Nephron progenitor cell (in vitro differentiated cells): ENCODE measurements around the gene PPP1R7.

Experiments used
- DNase-seq: peaks from one replicate; pipeline ENCODE4 v3.0.0; 2021
- H3K27ac Mint-ChIP-seq: 2 replicates; pipeline ENCODE4 v1.8.0; 2021; ENCODE audit warnings: mild to moderate bottlenecking, moderate library complexity, mixed read lengths
- H3K27me3 Mint-ChIP-seq: 2 replicates; pipeline ENCODE4 v1.8.0; 2021; ENCODE audit warnings: mild to moderate bottlenecking, low read depth, mixed read lengths; ENCODE audit not compliant: poor library complexity
- H3K36me3 Mint-ChIP-seq: 2 replicates; pipeline ENCODE4 v1.8.0; 2021; ENCODE audit warnings: low read depth, mixed read lengths
- H3K4me1 Mint-ChIP-seq: 2 replicates; pipeline ENCODE4 v1.8.0; 2021; ENCODE audit warnings: mixed read lengths
- H3K4me3 Mint-ChIP-seq: 2 replicates; pipeline ENCODE4 v1.8.0; 2021; ENCODE audit warnings: mild to moderate bottlenecking, moderate library complexity, mixed read lengths
- H3K9me3 Mint-ChIP-seq: 2 replicates; pipeline ENCODE4 v1.8.0; 2021; ENCODE audit warnings: mild to moderate bottlenecking, moderate library complexity, mixed read lengths
- TF ChIP-seq, protein P1 (sequence below): fragments of 200-600 bp; sonication (generic); IDR thresholded peaks from 2 replicates; pipeline ENCODE4 v1.5.0; 2021; ENCODE audit warnings: antibody characterized with exemption

Gene PPP1R7

GRCh38 chr2:241146286-241146685 lies 4.0 kb upstream of the PPP1R7 start:
- Mint-ChIP-seq H3K27ac (no peak overlapping the region), H3K4me1 (peaks cover 25% of the 10 kb centered on the region), H3K9me3 (no peaks in the 10 kb centered on the region), H3K4me3 (no peak overlapping the region), H3K27me3 (peaks cover 12% of the 10 kb centered on the region), H3K36me3 (no peaks in the 10 kb centered on the region)
- TF ChIP-seq, protein P1, sequence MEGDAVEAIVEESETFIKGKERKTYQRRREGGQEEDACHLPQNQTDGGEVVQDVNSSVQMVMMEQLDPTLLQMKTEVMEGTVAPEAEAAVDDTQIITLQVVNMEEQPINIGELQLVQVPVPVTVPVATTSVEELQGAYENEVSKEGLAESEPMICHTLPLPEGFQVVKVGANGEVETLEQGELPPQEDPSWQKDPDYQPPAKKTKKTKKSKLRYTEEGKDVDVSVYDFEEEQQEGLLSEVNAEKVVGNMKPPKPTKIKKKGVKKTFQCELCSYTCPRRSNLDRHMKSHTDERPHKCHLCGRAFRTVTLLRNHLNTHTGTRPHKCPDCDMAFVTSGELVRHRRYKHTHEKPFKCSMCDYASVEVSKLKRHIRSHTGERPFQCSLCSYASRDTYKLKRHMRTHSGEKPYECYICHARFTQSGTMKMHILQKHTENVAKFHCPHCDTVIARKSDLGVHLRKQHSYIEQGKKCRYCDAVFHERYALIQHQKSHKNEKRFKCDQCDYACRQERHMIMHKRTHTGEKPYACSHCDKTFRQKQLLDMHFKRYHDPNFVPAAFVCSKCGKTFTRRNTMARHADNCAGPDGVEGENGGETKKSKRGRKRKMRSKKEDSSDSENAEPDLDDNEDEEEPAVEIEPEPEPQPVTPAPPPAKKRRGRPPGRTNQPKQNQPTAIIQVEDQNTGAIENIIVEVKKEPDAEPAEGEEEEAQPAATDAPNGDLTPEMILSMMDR, result no peak
- DNase-seq, result no peak

DNA sequence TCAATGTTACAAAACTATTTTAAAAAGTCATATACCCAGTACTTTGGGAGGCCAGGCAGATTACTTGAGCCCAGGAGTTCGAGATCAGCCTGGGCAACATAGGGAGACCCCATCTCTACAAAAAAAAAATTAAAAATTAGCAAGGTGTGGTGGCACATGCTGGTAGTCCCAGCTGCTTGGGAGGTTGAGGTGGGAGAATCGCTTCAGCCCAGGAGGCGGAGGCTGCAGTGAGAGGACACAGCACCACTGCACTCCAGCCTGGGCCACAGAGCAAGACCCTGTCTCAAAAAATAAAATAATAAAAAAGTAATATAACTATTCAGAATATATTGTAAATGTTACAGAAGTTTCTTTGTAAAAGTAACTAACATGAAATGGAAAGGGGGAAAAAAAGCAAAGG lies 2.9 kb upstream of the PPP1R7 start:
- DNase-seq, result no peak
- Mint-ChIP-seq H3K27ac (no peak overlapping the region), H3K27me3 (peaks cover 12% of the 10 kb centered on the region), H3K9me3 (no peaks in the 10 kb centered on the region), H3K4me1 (peaks cover 34% of the 10 kb centered on the region), H3K36me3 (no peaks in the 10 kb centered on the region), H3K4me3 (peak overlapping the region; percentile 93)
- TF ChIP-seq, protein P1, result no peak

- Mint-ChIP-seq H3K27me3 (peaks cover 12% of the 10 kb centered on the region), H3K27ac (no peak overlapping the region)
These were observed 2.0 kb upstream of the PPP1R7 start for GRCh38 chr2:241148239-241148638.

GRCh38 chr2:241148891-241149674 lies 1.2 kb upstream of the PPP1R7 start, which contains the start of gene PASK:
PASK (minus strand) TSS chr2:241149472; CDS start chr2:241143032, 6,440 bp downstream.
- no peaks in the 10 kb centered on the region for H3K9me3 Mint-ChIP-seq
- peaks cover 12% of the 10 kb centered on the region for H3K27me3 Mint-ChIP-seq
- peaks cover 5% of the 10 kb centered on the region for H3K36me3 Mint-ChIP-seq
- peak; percentile 89 for DNase-seq
- peaks cover 34% of the 10 kb centered on the region for H3K4me1 Mint-ChIP-seq
- TF ChIP-seq, protein P1, result no peak
- H3K4me3 Mint-ChIP-seq, result peak within 1 kb of the TSS; percentile 93
- peak within 1 kb of the TSS; percentile 96 for H3K27ac Mint-ChIP-seq

More at GRCh38 chr2:241148239-241148638, 2.0 kb upstream of the PPP1R7 start:
- no peaks in the 10 kb centered on the region for H3K9me3 Mint-ChIP-seq
- TF ChIP-seq, protein P1, result no peak
- no peak for DNase-seq
- peaks cover 2% of the 10 kb centered on the region for H3K36me3 Mint-ChIP-seq
- H3K4me1 Mint-ChIP-seq, result peaks cover 34% of the 10 kb centered on the region
- peak overlapping the region; percentile 93 for H3K4me3 Mint-ChIP-seq

- Mint-ChIP-seq H3K4me3 (peak overlapping the region; percentile 93), H3K27me3 (peaks cover 12% of the 10 kb centered on the region), H3K4me1 (peaks cover 34% of the 10 kb centered on the region), H3K9me3 (no peaks in the 10 kb centered on the region), H3K27ac (no peak overlapping the region), H3K36me3 (peaks cover 5% of the 10 kb centered on the region)
- TF ChIP-seq, protein P1, result no peak
- DNase-seq, result no peak
These were observed 667 bp upstream of the PPP1R7 start for GRCh38 chr2:241149675-241149924.
